Upper lobe of left lung (tissue), 4 donors: ENCODE data around the gene INSR.

Experiments used
- CTCF ChIP-seq, 6 experiments: fragments of 450-650 bp in 4 of 6; fragments of 200-600 bp in 2 of 6; sonication (generic) in 2 of 6; IDR thresholded peaks; one replicate each; pipeline ENCODE4 v1.5.1; 2016 to 2019; ENCODE audit warnings: antibody characterized with exemption in 6 of 6
- POLR2A ChIP-seq, 4 donors: fragments of 450-650 bp; IDR thresholded peaks; one replicate each; pipeline ENCODE4 v1.5.1; 2016 to 2017; ENCODE audit warnings: antibody characterized with exemption in 4 of 4, mild to moderate bottlenecking in 2 of 4

- no peak for TF ChIP-seq CTCF (IDR thresholded peaks at IDR 0.05)
- no peak for TF ChIP-seq POLR2A (IDR thresholded peaks at IDR 0.05)
Observed at GRCh38 chr19:7076151-7076550, 218.1 kb downstream of the INSR start.
